IMR-90 (cell line): Measurements from ENCODE around the gene CCT5.

Experiments
- BHLHE40 ChIP-seq: fragments of 150-350 bp; IDR thresholded peaks from 2 replicates; pipeline ENCODE4 v1.6.1; 2016; ENCODE audit warnings: mild to moderate bottlenecking, low read depth, low read length
- CEBPB ChIP-seq: IDR thresholded peaks from 2 replicates; pipeline ENCODE4 v1.6.1; 2012; ENCODE audit warnings: low read depth, low read length, improper control_type of control experiment
- CHD1 ChIP-seq: IDR thresholded peaks from 2 replicates; pipeline ENCODE4 v1.6.1; 2012; ENCODE audit warnings: low read depth, low read length, improper control_type of control experiment
- CTCF ChIP-seq: conservative IDR thresholded peaks from 2 replicates; pipeline ENCODE4 v1.5.1; 2012; ENCODE audit warnings: mild to moderate bottlenecking, low read depth, low read length, improper control_type of control experiment
- ELK1 ChIP-seq: fragments of 150-350 bp; IDR thresholded peaks from 2 replicates; pipeline ENCODE4 v1.6.1; 2016; ENCODE audit warnings: low read depth, mild to moderate bottlenecking, low read length, moderate library complexity, borderline replicate concordance
- FOS ChIP-seq: fragments of 150-350 bp; IDR thresholded peaks from 2 replicates; pipeline ENCODE4 v1.6.1; 2016; ENCODE audit warnings: low read depth, low read length
- MAFK ChIP-seq: IDR thresholded peaks from 2 replicates; pipeline ENCODE4 v1.6.1; 2012; ENCODE audit warnings: low read depth, low read length, improper control_type of control experiment
- MAZ ChIP-seq: IDR thresholded peaks from 2 replicates; pipeline ENCODE4 v1.6.1; 2012; ENCODE audit warnings: low read depth, mild to moderate bottlenecking, low read length, improper control_type of control experiment, moderate library complexity, borderline replicate concordance
- POLR2A ChIP-seq: IDR thresholded peaks from 2 replicates; pipeline ENCODE4 v1.6.1; 2012; ENCODE audit warnings: mild to moderate bottlenecking, low read depth, low read length
- RAD21 ChIP-seq: IDR thresholded peaks from 2 replicates; pipeline ENCODE4 v1.6.1; 2012; ENCODE audit warnings: low read length, improper control_type of control experiment
- RFX5 ChIP-seq: IDR thresholded peaks from 2 replicates; pipeline ENCODE4 v1.8.0; 2012; ENCODE audit warnings: low read depth, mild to moderate bottlenecking, low read length, moderate library complexity
- SMC3 ChIP-seq: fragments of 150-350 bp; IDR thresholded peaks from 2 replicates; pipeline ENCODE4 v1.6.1; 2016; ENCODE audit warnings: low read depth, mild to moderate bottlenecking, antibody characterized with exemption, low read length, moderate library complexity
- USF2 ChIP-seq: fragments of 150-350 bp; IDR thresholded peaks from 2 replicates; pipeline ENCODE4 v1.6.1; 2017; ENCODE audit warnings: mild to moderate bottlenecking, antibody characterized with exemption, low read length, low read depth

- TF ChIP-seq CTCF (no peak), RAD21 (no peak), ELK1 (no peak), POLR2A (no peak), MAFK (no peak), CEBPB (no peak), SMC3 (no peak), MAZ (no peak), CHD1 (no peak), RFX5 (no peak), BHLHE40 (no peak), USF2 (no peak), FOS (no peak)
Measured at GRCh38 chr5:10311595-10312425, 61.7 kb downstream of the CCT5 start.
